SKM-1 (cell line): ENCODE measurements around the gene IL12RB1.
A peak's percentile ranks its signal among the peaks of the same experiment; 100 is the strongest.
"Not testable (repeated sequence)": the region's sequence is repeated elsewhere in the genome, so short reads cannot be mapped to it uniquely, and the experiment has no call there.

ENCODE experiments used
- DNase-seq: peaks from one replicate; lab custom pipeline; 2025; ENCODE audit not compliant: unreplicated experiment; lab: John Stamatoyannopoulos, UW

Gene IL12RB1

DNA sequence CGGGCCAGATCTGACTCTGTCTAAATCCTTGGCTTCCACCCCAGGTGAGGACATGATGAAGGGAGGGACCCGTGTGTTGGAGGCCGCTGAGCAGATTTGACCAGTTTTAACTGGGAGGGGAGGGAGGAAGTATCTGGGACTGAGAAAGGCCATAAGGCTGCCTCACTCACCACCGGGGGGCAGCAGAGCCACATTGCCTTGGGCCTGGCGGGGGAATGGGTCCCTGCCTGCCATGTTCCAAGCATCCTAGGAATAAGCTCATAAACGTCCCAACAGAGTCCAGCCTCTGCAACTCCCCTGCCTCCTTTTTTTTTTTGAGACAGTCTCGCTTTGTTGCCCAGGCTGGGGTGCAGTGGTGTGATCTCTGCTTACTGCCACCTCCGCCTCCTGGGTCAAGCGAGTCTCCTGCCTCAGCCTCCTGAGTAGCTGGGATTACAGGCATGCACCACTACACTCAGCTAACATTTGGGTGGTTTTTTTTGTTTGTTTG lies 26.3 kb upstream of the IL12RB1 start:
- peak; percentile 68 for DNase-seq

- DNase-seq: no peak
Observed at GRCh38 chr19:18110609-18111232, 24.0 kb upstream of the IL12RB1 start.

DNA sequence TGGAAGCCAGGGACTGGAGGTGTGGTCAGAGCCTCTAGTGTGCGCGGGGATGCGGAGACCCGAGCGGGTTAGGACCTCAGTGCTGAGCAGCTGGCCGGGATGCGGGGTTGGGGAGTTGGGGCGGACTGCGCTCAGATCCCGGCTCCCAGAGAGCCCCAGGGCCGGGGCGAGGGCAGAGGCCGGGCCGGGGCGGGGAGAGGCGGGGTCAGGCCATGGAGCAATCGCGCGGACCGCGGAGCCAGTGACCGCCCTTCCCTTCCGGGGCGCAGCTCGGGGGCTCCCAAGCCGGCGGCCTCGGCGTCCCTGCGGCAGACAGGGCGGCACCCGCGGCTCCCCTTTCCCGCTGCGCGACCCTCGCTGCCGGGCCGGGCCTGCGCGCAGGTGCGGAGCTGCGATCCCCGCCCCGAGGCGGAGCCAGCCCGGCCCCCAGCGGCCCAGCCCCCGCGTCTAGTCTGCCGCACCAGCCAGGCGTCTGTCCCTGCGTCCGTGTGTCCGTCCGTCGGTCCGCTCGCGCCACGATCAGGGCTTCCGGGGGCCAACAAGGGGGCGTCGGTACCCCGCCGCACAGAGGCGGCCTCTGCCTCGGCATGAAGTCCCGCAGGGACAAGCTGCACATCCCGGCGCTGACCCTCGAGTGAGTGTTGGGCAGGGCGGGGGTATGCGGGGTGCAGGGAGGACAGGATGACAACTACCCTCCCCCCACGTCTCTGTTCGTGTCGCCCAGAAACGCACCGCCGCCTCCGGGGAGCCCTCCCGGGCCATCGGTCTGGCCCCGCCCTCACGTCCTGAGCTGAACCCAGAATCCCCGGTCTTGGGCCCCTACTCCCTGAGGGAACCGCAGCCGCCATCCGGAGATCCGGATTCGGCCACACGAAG lies 23.2 kb upstream of the IL12RB1 start:
- no peak for DNase-seq

GRCh38 chr19:18109341-18109732 lies 22.6 kb upstream of the IL12RB1 start:
- DNase-seq: no peak

DNA sequence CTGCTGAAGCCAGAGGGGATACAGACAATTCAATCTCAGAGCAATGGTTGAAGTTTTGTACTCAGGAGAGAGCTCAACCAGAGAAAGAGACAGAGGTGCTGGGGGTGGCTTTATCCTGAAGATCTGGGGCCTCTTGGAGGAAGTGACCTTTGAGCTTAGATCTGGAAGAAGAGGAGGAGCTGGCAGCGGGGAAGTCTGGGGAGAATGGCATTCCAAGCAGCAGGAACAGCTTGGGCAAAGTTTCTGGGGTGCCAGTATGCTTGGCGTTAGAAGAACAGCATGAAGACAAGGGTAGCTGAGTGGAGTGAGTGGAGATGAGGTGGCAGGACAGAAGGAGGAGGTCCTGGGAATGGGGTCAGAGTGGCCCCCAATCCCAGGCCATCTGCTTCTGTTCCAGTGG lies 22.2 kb upstream of the IL12RB1 start:
- DNase-seq: no peak

- DNase-seq: no peak
Observed at GRCh38 chr19:18107235-18107634, 20.5 kb upstream of the IL12RB1 start.

GRCh38 chr19:18105259-18105658 lies 18.5 kb upstream of the IL12RB1 start:
- DNase-seq: not testable (repeated sequence)

GRCh38 chr19:18104793-18105131 lies 18.0 kb upstream of the IL12RB1 start:
- no peak for DNase-seq

DNA sequence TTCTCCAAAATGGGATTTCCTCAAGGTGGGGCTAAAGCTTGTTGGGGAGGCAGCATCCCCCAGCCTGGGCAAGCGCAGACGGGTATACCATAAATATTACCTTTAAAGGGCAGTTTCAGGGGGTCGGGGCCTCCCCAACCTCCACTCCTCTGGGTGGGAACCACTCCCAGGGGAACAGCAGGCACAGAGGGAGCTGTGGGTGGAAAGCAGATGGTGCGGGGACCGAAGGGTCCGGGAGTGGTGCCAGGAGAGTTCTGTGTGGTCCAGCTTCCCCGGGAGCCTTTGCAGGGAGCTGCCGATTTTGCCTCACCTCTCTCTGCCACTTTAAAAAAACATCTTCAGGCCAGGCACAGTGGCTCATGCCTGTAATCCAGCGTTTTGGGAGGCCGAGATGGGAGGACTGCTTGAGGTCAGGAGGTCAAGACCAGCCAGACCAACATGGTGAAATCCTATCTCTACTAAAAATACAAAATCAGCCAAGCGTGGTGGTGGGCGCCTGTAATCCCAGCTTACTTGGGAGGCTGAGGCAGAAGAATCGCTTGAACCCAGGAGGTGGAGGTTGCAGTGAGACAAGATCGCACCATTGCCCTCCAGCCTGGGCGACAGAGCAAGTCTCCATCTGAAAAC lies 16.3 kb upstream of the IL12RB1 start:
- no peak for DNase-seq

- no peak for DNase-seq
Observed at GRCh38 chr19:18101268-18101667, 14.5 kb upstream of the IL12RB1 start.

- no peak for DNase-seq
Observed at GRCh38 chr19:18100710-18101109, 14.0 kb upstream of the IL12RB1 start.

DNA sequence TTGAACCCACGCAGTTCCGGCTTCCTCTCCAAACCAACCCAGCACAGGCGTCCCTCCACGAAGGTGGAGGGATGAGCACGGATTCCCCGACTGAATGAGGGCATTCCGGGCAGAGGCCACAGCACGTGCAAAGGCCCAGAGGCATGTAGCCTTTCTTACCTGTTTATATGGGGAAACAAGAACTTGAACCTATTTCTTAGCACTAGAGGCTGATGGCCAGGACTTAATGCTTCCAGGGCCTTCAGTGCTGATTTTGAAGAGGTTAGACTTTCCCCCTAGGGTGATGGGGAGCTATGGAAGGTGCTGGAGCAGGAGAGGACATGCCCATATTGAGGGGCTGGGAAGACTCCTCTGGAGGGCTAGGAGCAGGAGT lies 12.9 kb upstream of the IL12RB1 start:
- no peak for DNase-seq

- no peak for DNase-seq
Observed at GRCh38 chr19:18098891-18099622, 12.3 kb upstream of the IL12RB1 start.

GRCh38 chr19:18097993-18098890 lies 11.5 kb upstream of the IL12RB1 start:
- no peak for DNase-seq

- peak; percentile 65 for DNase-seq
Observed at GRCh38 chr19:18097217-18097992, 10.7 kb upstream of the IL12RB1 start, which contains the start of gene MAST3. Gene MAST3 (plus strand): TSS chr19:18097778. CDS start chr19:18097793, 15 bp downstream.

DNA sequence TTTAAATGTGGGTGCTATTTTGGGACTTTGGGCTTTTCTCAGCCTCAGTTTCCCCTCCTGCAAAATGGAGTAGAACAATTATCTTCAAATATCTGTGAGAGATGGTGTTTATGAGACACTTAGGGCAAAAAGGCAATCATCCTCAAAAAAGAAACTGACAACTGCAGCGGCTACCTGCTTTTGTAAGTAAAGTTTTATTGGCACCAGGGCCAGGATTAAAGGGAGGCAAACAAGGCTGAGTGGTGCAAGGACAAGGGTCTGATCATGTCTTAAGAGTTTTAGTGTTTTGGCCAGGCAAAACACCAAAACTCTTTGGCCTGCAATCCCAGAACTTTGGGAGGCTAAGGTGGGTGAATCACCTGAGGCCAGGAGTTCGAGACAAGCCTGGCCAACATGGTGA lies 9.5 kb upstream of the IL12RB1 start:
- DNase-seq: no peak

GRCh38 chr19:18093439-18094161 lies 6.9 kb upstream of the IL12RB1 start:
- DNase-seq: no peak

- peak; percentile 92 for DNase-seq
Observed at GRCh38 chr19:18091217-18091608, 4.5 kb upstream of the IL12RB1 start.
